GM12878 (cell line): ENCODE measurements around the gene EVI5L. TPM values are rescaled to one million over a fixed set of nuclear protein-coding genes. Genes with fewer than 3 reads are reported as not detected.

Experiments used
- ATAC-seq: fragments of 200-7000 bp; cut with Tn5 transposase; 3 replicates; pipeline ENCODE4 v1.9.1; 2020; ENCODE audit warnings: mild to moderate bottlenecking, moderate library complexity
- BruUV-seq: library from RNA; stranded (reverse); fragments of 400-500 nt; replicated peaks from 2 replicates; lab custom pipeline; 2021; lab: Mats Ljungman, UMichigan
- CTCF ChIA-PET: fragments of 300-600 bp; sonication (Branson Sonifier 250); formaldehyde crosslinking; extraction: SDS; loops from one replicate; lab custom pipeline; 2021; ENCODE audit warnings: inconsistent platforms; lab: Yijun Ruan, JAX
- POLR2A ChIA-PET: fragments of 350-600 bp; formaldehyde crosslinking; extraction: SDS; loops from one replicate; lab custom pipeline; 2021; ENCODE audit warnings: inconsistent platforms; lab: Charles Lee
- RAD21 ChIA-PET: fragments of 300-600 bp; sonication (Branson Sonifier 250); formaldehyde crosslinking; loops from one replicate; lab custom pipeline; 2023; ENCODE audit warnings: antibody characterized with exemption; ENCODE audit not compliant: unreplicated experiment; lab: Charles Lee
- SMC1A ChIA-PET: fragments of 300-600 bp; sonication (Branson Sonifier 250); formaldehyde crosslinking; loops from one replicate; lab custom pipeline; 2023; ENCODE audit not compliant: unreplicated experiment, uncharacterized antibody; lab: Charles Lee
- DNase-seq: peaks from one replicate; pipeline ENCODE4 v3.0.0-alpha.2; 2011; ENCODE audit warnings: low read depth, low spot score
- FAIRE-seq: peaks from 3 replicates; lab custom pipeline; 2011; peaks lifted over from hg19 to GRCh38; lab: Jason Lieb, UNC
- H2AFZ ChIP-seq: 2 replicates; pipeline ENCODE4 v1.6.0; 2011; ENCODE audit warnings: low read depth, low read length, control low read depth; ENCODE audit not compliant: control insufficient read depth
- H3K27ac ChIP-seq: 2 replicates; pipeline ENCODE4 v1.5.1; 2011; ENCODE audit warnings: control low read depth; ENCODE audit not compliant: control insufficient read depth, insufficient read depth
- H3K27me3 ChIP-seq, 2 experiments: replicated peaks in 1 of 2; 2 replicates each; pipeline versions ENCODE4 v1.6.0 to v1.6.1; 2011; ENCODE audit warnings: low read length in 1 of 2; ENCODE audit not compliant: control insufficient read depth in 2 of 2, insufficient read depth in 2 of 2
- H3K36me3 ChIP-seq, 2 experiments: 2 replicates each; pipeline ENCODE4 v1.5.1; 2011; ENCODE audit warnings: low read length in 1 of 2; ENCODE audit not compliant: control insufficient read depth in 2 of 2, insufficient read depth in 2 of 2
- H3K4me1 ChIP-seq: 2 replicates; pipeline ENCODE4 v1.6.1; 2011; ENCODE audit warnings: mild to moderate bottlenecking, low read length, moderate library complexity, mixed read lengths; ENCODE audit not compliant: control insufficient read depth, insufficient read depth
- H3K4me2 ChIP-seq: 2 replicates; pipeline ENCODE4 v1.6.0; 2011; ENCODE audit warnings: control low read depth; ENCODE audit not compliant: control insufficient read depth, insufficient read depth
- H3K4me3 ChIP-seq: fragments of 200-600 bp; sonication (generic); 2 replicates; pipeline ENCODE4 v1.5.1; 2016
- H3K79me2 ChIP-seq: 2 replicates; pipeline ENCODE4 v1.6.0; 2011; ENCODE audit warnings: low read length; ENCODE audit not compliant: control insufficient read depth, insufficient read depth
- H3K9ac ChIP-seq: 2 replicates; pipeline ENCODE4 v1.8.0; 2011; ENCODE audit warnings: low read length, control low read depth, mixed read lengths; ENCODE audit not compliant: control insufficient read depth, insufficient read depth
- H3K9me3 ChIP-seq: replicated peaks from 3 replicates; pipeline ENCODE4 v1.5.1; 2011; ENCODE audit warnings: mild to moderate bottlenecking, low read length; ENCODE audit not compliant: control insufficient read depth, insufficient read depth
- H4K20me1 ChIP-seq: 2 replicates; pipeline ENCODE4 v1.6.0; 2011; ENCODE audit not compliant: control insufficient read depth, insufficient read depth
- ATF7 ChIP-seq: fragments of 450-650 bp; IDR thresholded peaks from 2 replicates; pipeline ENCODE4 v1.6.1; 2016; ENCODE audit warnings: low read depth, mild to moderate bottlenecking
- BRCA1 ChIP-seq: IDR thresholded peaks from 2 replicates; pipeline ENCODE4 v1.6.1; 2011; ENCODE audit warnings: low read depth, low read length, improper control_type of control experiment
- CBX5 ChIP-seq: sonication (generic); IDR thresholded peaks from 2 replicates; pipeline ENCODE4 v1.6.1; 2016; ENCODE audit warnings: low read depth, moderate library complexity, mild to moderate bottlenecking, inconsistent platforms
- CHD1 ChIP-seq: IDR thresholded peaks from 2 replicates; pipeline ENCODE4 v1.6.1; 2012; ENCODE audit warnings: low read depth, low read length, improper control_type of control experiment
- EP300 ChIP-seq, 2 experiments: fragments of 150-350 bp in 1 of 2; IDR thresholded peaks; 2 replicates each; pipeline ENCODE4 v1.6.1; 2011 to 2012; ENCODE audit warnings: low read depth in 2 of 2, low read length in 2 of 2, borderline replicate concordance in 1 of 2, improper control_type of control experiment in 1 of 2, inconsistent platforms in 1 of 2; ENCODE audit not compliant: control insufficient read depth in 1 of 2
- ETV6 ChIP-seq, 2 experiments: fragments of 450-650 bp in 1 of 2; IDR thresholded peaks in 1 of 2; conservative IDR thresholded peaks in 1 of 2; 2 replicates each; pipeline ENCODE4 v1.6.1; 2014; ENCODE audit warnings: antibody characterized with exemption in 1 of 2, borderline replicate concordance in 1 of 2, low read depth in 1 of 2, mild to moderate bottlenecking in 1 of 2, moderate library complexity in 1 of 2
- EZH2 ChIP-seq: IDR thresholded peaks from 2 replicates; pipeline ENCODE4 v1.6.1; 2012; ENCODE audit warnings: low read depth, mild to moderate bottlenecking, control low read depth, inconsistent platforms, low read length, borderline replicate concordance; ENCODE audit not compliant: control insufficient read depth
- GATAD2B ChIP-seq: fragments of 450-650 bp; conservative IDR thresholded peaks from 2 replicates; pipeline ENCODE4 v1.6.1; 2017; ENCODE audit warnings: low read depth, mild to moderate bottlenecking, moderate library complexity
- MEF2B ChIP-seq: fragments of 450-650 bp; IDR thresholded peaks from 2 replicates; pipeline ENCODE4 v1.6.1; 2018; ENCODE audit warnings: mild to moderate bottlenecking, moderate library complexity; ENCODE audit not compliant: partially characterized antibody, poor library complexity, severe bottlenecking
- RB1 ChIP-seq: fragments of 450-650 bp; formaldehyde crosslinking; IDR thresholded peaks from 2 replicates; pipeline ENCODE4 v1.6.1; 2017; ENCODE audit warnings: mild to moderate bottlenecking, borderline replicate concordance
- RBBP5 ChIP-seq: fragments of 200-600 bp; sonication (generic); conservative IDR thresholded peaks from 2 replicates; pipeline ENCODE4 v1.6.1; 2016
- RCOR1 ChIP-seq: conservative IDR thresholded peaks from 2 replicates; pipeline ENCODE4 v1.6.1; 2012; ENCODE audit warnings: low read depth, low read length, improper control_type of control experiment
- RELA ChIP-seq: fragments of 450-650 bp; IDR thresholded peaks from 2 replicates; pipeline ENCODE4 v1.8.0; 2014; ENCODE audit warnings: borderline replicate concordance; ENCODE audit not compliant: partially characterized antibody
- RUNX3 ChIP-seq: IDR thresholded peaks from 2 replicates; pipeline ENCODE4 v1.6.1; 2012; ENCODE audit warnings: low read length, inconsistent platforms
- SUZ12 ChIP-seq: fragments of 200-600 bp; sonication (generic); IDR thresholded peaks from one replicate; pipeline ENCODE4 v1.6.1; 2018; ENCODE audit warnings: antibody characterized with exemption, mild to moderate bottlenecking; ENCODE audit not compliant: unreplicated experiment
- ZSCAN29 ChIP-seq: fragments of 450-650 bp; IDR thresholded peaks from 2 replicates; pipeline ENCODE4 v1.6.1; 2017; ENCODE audit warnings: mild to moderate bottlenecking, moderate library complexity
- WGBS: methylation state at CpG from one replicate; pipeline ENCODE4 v1.1.6; 2016; ENCODE audit warnings: low lambda C conversion rate; ENCODE audit not compliant: insufficient replicate concordance, insufficient coverage; ENCODE audit errors: missing lambda C conversion rate; 5-methylcytosine and 5-hydroxymethylcytosine counted together
- in situ Hi-C: fragments of 300-500 bp; cut with MboI; formaldehyde crosslinking; loops from 9 replicates; pipeline ENCODE4 v1.14.3; 2018; ENCODE audit warnings: mixed read lengths
- intact Hi-C: fragments of 100-400 bp; cut with micrococcal nuclease; formaldehyde crosslinking; loops from one replicate; pipeline ENCODE4 v1.14.2; 2022; ENCODE audit not compliant: unreplicated experiment
- polyA plus RNA-seq, 11 experiments: library from polyadenylated mRNA; depleted of rRNA in 4 of 11; unstranded in 6 of 11; stranded (reverse) in 5 of 11; fragments of >200 nt; fragmentation: Nextera tagmentation in 4 of 11; fragmentation: Illumina TruSeq in 1 of 11; extraction: Ambion mirVana in 4 of 11; extraction: Trizol in 1 of 11; gene quantifications; 1 replicate in 1 of 11; 2 replicates in 10 of 11; pipeline versions ENCODE4 v1.2.1 to v1.2.3, GENCODE V29; 2011 to 2016; ENCODE audit warnings: inconsistent platforms in 2 of 11, missing spikeins in 2 of 11, low read depth in 1 of 11
- total RNA-seq, 4 experiments: library from RNA; depleted of rRNA in 3 of 4; stranded (reverse); fragments of >200 nt in 3 of 4; fragmentation: Illumina TruSeq in 1 of 4; extraction: Trizol in 1 of 4; gene quantifications; 2 replicates each; pipeline versions ENCODE4 v1.2.1 to v1.2.3, GENCODE V29; 2013 to 2021
- TF ChIP-seq, protein P1 (sequence below): fragments of 450-650 bp; IDR thresholded peaks from 2 replicates; pipeline ENCODE4 v1.6.1; 2016; ENCODE audit warnings: mild to moderate bottlenecking, moderate library complexity, borderline replicate concordance

Gene EVI5L
- total and polyA plus RNA-seq, 10 of the 15 experiments (the other 5 are each of a cell fraction or from before 2014, with no cell fraction given): 0.23 to 13.8 (median 5.0) TPM

- no peak for TF ChIP-seq MEF2B
- no peak for TF ChIP-seq RB1
- no peak for TF ChIP-seq SUZ12
These were observed 64.7 kb downstream of the EVI5L start (continued) for GRCh38 chr19:7894612-7895309.

DNA sequence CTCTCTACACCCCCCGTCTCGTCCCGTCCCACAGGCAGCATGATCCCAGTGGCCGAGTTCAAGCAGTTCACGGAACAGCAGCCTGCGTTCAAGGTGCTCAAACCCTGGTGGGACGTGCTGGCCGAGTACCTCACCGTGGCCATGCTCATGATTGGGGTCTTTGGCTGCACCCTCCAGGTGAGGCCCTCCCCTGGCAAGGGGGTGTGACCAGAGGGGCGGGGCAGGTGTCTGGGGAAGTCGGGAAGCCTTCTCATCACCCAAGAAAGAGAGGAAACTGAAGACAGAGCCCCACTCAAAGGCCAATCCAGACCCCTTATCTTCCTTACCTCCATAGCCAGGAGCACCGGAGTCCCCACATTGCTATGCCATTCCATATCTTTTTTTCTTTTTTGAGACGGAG is 65.5 kb downstream of the EVI5L start:
- ATAC-seq: no peak
- no TSS peak for BruUV-seq
- in situ Hi-C loops (no loop called here), intact Hi-C loops (no loop called here)
- H3K9ac ChIP-seq: no peak overlapping the region
- no peaks in the 10 kb centered on the region for H3K9me3 ChIP-seq
- no peak for FAIRE-seq
- H3K4me3 ChIP-seq: no peak overlapping the region
- H2AFZ ChIP-seq: no peak overlapping the region
- H3K4me1 ChIP-seq: no peaks in the 10 kb centered on the region
- ChIA-PET SMC1A (no interaction called here), POLR2A (interaction anchor here (0.7 kb wide), 1 partner anchor 262 kb away, joined by 3 read pairs; the partner anchor contains the start of gene PCP2), RAD21 (no interaction called here), CTCF (no interaction called here)
- no peaks in the 10 kb centered on the region; a peak in 1 of 4 replicates for H3K27me3 ChIP-seq
- no peak overlapping the region for H3K27ac ChIP-seq
- 54% methylated on average over 13 of the region's 13 CpGs for WGBS
- DNase-seq: no peak
- no peak overlapping the region for H3K4me2 ChIP-seq
- no peaks in the 10 kb centered on the region for H4K20me1 ChIP-seq
- H3K79me2 ChIP-seq: no peaks in the 10 kb centered on the region
- no peaks in the 10 kb centered on the region for H3K36me3 ChIP-seq
- no peak for TF ChIP-seq RELA
- TF ChIP-seq, protein P1, sequence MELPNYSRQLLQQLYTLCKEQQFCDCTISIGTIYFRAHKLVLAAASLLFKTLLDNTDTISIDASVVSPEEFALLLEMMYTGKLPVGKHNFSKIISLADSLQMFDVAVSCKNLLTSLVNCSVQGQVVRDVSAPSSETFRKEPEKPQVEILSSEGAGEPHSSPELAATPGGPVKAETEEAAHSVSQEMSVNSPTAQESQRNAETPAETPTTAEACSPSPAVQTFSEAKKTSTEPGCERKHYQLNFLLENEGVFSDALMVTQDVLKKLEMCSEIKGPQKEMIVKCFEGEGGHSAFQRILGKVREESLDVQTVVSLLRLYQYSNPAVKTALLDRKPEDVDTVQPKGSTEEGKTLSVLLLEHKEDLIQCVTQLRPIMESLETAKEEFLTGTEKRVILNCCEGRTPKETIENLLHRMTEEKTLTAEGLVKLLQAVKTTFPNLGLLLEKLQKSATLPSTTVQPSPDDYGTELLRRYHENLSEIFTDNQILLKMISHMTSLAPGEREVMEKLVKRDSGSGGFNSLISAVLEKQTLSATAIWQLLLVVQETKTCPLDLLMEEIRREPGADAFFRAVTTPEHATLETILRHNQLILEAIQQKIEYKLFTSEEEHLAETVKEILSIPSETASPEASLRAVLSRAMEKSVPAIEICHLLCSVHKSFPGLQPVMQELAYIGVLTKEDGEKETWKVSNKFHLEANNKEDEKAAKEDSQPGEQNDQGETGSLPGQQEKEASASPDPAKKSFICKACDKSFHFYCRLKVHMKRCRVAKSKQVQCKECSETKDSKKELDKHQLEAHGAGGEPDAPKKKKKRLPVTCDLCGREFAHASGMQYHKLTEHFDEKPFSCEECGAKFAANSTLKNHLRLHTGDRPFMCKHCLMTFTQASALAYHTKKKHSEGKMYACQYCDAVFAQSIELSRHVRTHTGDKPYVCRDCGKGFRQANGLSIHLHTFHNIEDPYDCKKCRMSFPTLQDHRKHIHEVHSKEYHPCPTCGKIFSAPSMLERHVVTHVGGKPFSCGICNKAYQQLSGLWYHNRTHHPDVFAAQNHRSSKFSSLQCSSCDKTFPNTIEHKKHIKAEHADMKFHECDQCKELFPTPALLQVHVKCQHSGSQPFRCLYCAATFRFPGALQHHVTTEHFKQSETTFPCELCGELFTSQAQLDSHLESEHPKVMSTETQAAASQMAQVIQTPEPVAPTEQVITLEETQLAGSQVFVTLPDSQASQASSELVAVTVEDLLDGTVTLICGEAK: no peak
- no peak for TF ChIP-seq BRCA1
- TF ChIP-seq EP300 (IDR thresholded peaks at IDR 0.05; ENCODE audit: borderline replicate concordance in 1 of 2, control insufficient read depth in 1 of 2, low read depth in 2 of 2, low read length in 2 of 2): no peak
- TF ChIP-seq RCOR1: no peak
- TF ChIP-seq CHD1: no peak
- no peak for TF ChIP-seq RBBP5
- no peak for TF ChIP-seq CBX5
- no peak for TF ChIP-seq EZH2
- no peak for TF ChIP-seq RUNX3
- no peak for TF ChIP-seq ZSCAN29
- no peak for TF ChIP-seq GATAD2B
- TF ChIP-seq ETV6 (conservative IDR thresholded peaks at IDR 0.05 in 1 of 2, IDR thresholded peaks at IDR 0.05 in 1 of 2; ENCODE audit: borderline replicate concordance in 1 of 2, low read depth in 1 of 2): no peak
- TF ChIP-seq ATF7: no peak
